ENCODE data around the gene SUCO.

GRCh38 chr1:172486805-172487454 lies 46.0 kb upstream of the SUCO start:
- TF ChIP-seq CTCF (IDR thresholded peaks at IDR 0.05) (no peak), POLR2A (IDR thresholded peaks at IDR 0.05) (no peak)
